Panc1 (cell line): ENCODE measurements around the gene CCDC112. TPM values are rescaled to one million over a fixed set of nuclear protein-coding genes. Genes with fewer than 3 reads are reported as not detected.
A peak's percentile ranks its signal among the peaks of the same experiment; 100 is the strongest.

Experiments
- ATAC-seq: fragments of 200-7000 bp; cut with Tn5 transposase; 2 replicates; pipeline ENCODE4 v1.9.1; 2020; ENCODE audit warnings: mild to moderate bottlenecking, moderate library complexity
- BruUV-seq: library from RNA; stranded (reverse); fragments of 400-500 nt; replicated peaks from 2 replicates; lab custom pipeline; 2021; lab: Mats Ljungman, UMichigan
- CTCF ChIA-PET: fragments of 300-600 bp; sonication (Branson Sonifier 250); formaldehyde crosslinking; loops from one replicate; lab custom pipeline; 2022; ENCODE audit warnings: antibody characterized with exemption; lab: Charles Lee
- POLR2A ChIA-PET: fragments of 300-600 bp; sonication (Branson Sonifier 250); formaldehyde crosslinking; loops from one replicate; lab custom pipeline; 2022; ENCODE audit warnings: antibody characterized with exemption; lab: Charles Lee
- DNase-seq: peaks from one replicate; pipeline ENCODE4 v3.0.0-alpha.2; 2010; ENCODE audit warnings: low read depth, low spot score
- H3K27ac ChIP-seq: 2 replicates; pipeline ENCODE4 v1.5.1; 2011; ENCODE audit warnings: mild to moderate bottlenecking, low read length, inconsistent platforms
- H3K27me3 ChIP-seq: fragments of 200-500 bp; sonication (Bioruptor generic); 2 replicates; pipeline ENCODE4 v1.6.0; 2014; ENCODE audit warnings: low read length, inconsistent platforms; ENCODE audit not compliant: control insufficient read depth, insufficient read depth
- H3K36me3 ChIP-seq: fragments of 200-500 bp; sonication (Bioruptor generic); 2 replicates; pipeline ENCODE4 v1.5.1; 2014; ENCODE audit warnings: inconsistent platforms, mild to moderate bottlenecking, low read length, moderate library complexity; ENCODE audit not compliant: control insufficient read depth, insufficient read depth
- H3K4me1 ChIP-seq: 2 replicates; pipeline ENCODE4 v1.5.1; 2011; ENCODE audit warnings: inconsistent platforms, mild to moderate bottlenecking, low read length, moderate library complexity; ENCODE audit not compliant: control insufficient read depth, insufficient read depth
- H3K4me3 ChIP-seq, 2 experiments: 2 replicates each; pipeline ENCODE4 v1.5.1; 2011 to 2012; ENCODE audit warnings: low read depth in 2 of 2, low read length in 2 of 2, mild to moderate bottlenecking in 2 of 2, inconsistent platforms in 1 of 2, moderate library complexity in 1 of 2
- H3K9me3 ChIP-seq: fragments of 200-500 bp; sonication (Bioruptor generic); 2 replicates; pipeline ENCODE4 v1.5.1; 2014; ENCODE audit warnings: low read depth, mild to moderate bottlenecking, inconsistent platforms, low read length, moderate library complexity; ENCODE audit not compliant: control insufficient read depth, insufficient read depth
- POLR2AphosphoS5 ChIP-seq: IDR thresholded peaks from 2 replicates; pipeline ENCODE4 v1.6.1; 2012; ENCODE audit warnings: mild to moderate bottlenecking, low read depth, low read length, moderate library complexity
- SIN3A ChIP-seq: IDR thresholded peaks from 2 replicates; pipeline ENCODE4 v1.6.1; 2012; ENCODE audit warnings: low read depth, mild to moderate bottlenecking, low read length, moderate library complexity, borderline replicate concordance; ENCODE audit not compliant: insufficient read depth
- TCF7L2 ChIP-seq: IDR thresholded peaks from 2 replicates; pipeline ENCODE4 v1.6.1; 2011; ENCODE audit warnings: mild to moderate bottlenecking, low read depth, low read length, inconsistent platforms
- in situ Hi-C: cut with HindIII; loops from 2 replicates; pipeline ENCODE4 v1.10.0; 2016; ENCODE audit warnings: low sequenced_read_pairs, low pct_unique_long_range_greater_than_20kb
- intact Hi-C: fragments of 100-400 bp; cut with micrococcal nuclease; formaldehyde crosslinking; loops from one replicate; pipeline ENCODE4 v1.10.0; 2022; ENCODE audit not compliant: unreplicated experiment
- total RNA-seq: library from RNA; stranded (reverse); gene quantifications from one replicate; pipeline ENCODE4 v1.2.1, GENCODE V29; 2021; ENCODE audit not compliant: unreplicated experiment
- TF ChIP-seq, protein P1 (sequence below): fragments of 450-650 bp; IDR thresholded peaks from 2 replicates; pipeline ENCODE4 v1.5.1; 2017; ENCODE audit warnings: mild to moderate bottlenecking
- TF ChIP-seq, protein P2 (sequence below), 2 experiments: IDR thresholded peaks; 2 replicates each; pipeline ENCODE4 v1.6.1; 2011 to 2012; ENCODE audit warnings: low read depth in 2 of 2, control low read depth in 1 of 2, low read length in 1 of 2, mild to moderate bottlenecking in 1 of 2, moderate library complexity in 1 of 2; ENCODE audit not compliant: insufficient read depth in 1 of 2

Gene CCDC112
- total RNA-seq, 1 experiment from 2014 or later: 5.6 TPM

DNA sequence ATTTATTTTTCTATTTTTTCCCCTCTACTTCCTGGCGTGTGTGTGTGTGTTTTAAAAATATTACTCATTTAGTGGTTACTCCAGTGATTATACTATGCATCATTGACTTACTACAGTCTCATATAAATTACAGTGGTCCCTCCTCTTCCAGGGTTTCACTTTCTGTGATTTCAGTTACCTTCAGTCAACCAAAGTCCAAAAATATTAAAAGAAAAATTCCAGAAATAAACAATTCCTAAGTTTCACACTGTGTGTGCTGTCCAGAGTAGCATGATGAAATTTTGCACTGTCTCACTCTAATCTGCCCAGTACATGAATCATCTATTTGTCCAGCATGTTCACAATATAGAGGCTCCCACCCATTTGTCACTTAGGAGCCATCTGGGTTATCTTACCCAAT, 47.4 kb upstream of the CCDC112 start:
- Histone ChIP-seq H3K4me1 (no peaks in the 10 kb centered on the region), H3K9me3 (no peaks in the 10 kb centered on the region), H3K27ac (no peak overlapping the region), H3K4me3 (no peak overlapping the region), H3K36me3 (no peaks in the 10 kb centered on the region), H3K27me3 (0 out of 2 replicates have a peak, but pooled peaks cover 2% of the 10 kb centered on the region)
- POLR2A ChIA-PET: no interaction called here
- BruUV-seq: no TSS peak
- intact Hi-C loops (no loop called here), in situ Hi-C loops (no loop called here)
- TF ChIP-seq, protein P1, sequence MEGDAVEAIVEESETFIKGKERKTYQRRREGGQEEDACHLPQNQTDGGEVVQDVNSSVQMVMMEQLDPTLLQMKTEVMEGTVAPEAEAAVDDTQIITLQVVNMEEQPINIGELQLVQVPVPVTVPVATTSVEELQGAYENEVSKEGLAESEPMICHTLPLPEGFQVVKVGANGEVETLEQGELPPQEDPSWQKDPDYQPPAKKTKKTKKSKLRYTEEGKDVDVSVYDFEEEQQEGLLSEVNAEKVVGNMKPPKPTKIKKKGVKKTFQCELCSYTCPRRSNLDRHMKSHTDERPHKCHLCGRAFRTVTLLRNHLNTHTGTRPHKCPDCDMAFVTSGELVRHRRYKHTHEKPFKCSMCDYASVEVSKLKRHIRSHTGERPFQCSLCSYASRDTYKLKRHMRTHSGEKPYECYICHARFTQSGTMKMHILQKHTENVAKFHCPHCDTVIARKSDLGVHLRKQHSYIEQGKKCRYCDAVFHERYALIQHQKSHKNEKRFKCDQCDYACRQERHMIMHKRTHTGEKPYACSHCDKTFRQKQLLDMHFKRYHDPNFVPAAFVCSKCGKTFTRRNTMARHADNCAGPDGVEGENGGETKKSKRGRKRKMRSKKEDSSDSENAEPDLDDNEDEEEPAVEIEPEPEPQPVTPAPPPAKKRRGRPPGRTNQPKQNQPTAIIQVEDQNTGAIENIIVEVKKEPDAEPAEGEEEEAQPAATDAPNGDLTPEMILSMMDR: no peak
- TF ChIP-seq, protein P2, sequence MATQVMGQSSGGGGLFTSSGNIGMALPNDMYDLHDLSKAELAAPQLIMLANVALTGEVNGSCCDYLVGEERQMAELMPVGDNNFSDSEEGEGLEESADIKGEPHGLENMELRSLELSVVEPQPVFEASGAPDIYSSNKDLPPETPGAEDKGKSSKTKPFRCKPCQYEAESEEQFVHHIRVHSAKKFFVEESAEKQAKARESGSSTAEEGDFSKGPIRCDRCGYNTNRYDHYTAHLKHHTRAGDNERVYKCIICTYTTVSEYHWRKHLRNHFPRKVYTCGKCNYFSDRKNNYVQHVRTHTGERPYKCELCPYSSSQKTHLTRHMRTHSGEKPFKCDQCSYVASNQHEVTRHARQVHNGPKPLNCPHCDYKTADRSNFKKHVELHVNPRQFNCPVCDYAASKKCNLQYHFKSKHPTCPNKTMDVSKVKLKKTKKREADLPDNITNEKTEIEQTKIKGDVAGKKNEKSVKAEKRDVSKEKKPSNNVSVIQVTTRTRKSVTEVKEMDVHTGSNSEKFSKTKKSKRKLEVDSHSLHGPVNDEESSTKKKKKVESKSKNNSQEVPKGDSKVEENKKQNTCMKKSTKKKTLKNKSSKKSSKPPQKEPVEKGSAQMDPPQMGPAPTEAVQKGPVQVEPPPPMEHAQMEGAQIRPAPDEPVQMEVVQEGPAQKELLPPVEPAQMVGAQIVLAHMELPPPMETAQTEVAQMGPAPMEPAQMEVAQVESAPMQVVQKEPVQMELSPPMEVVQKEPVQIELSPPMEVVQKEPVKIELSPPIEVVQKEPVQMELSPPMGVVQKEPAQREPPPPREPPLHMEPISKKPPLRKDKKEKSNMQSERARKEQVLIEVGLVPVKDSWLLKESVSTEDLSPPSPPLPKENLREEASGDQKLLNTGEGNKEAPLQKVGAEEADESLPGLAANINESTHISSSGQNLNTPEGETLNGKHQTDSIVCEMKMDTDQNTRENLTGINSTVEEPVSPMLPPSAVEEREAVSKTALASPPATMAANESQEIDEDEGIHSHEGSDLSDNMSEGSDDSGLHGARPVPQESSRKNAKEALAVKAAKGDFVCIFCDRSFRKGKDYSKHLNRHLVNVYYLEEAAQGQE (IDR thresholded peaks at IDR 0.05; ENCODE audit: insufficient read depth in 1 of 2, low read depth in 2 of 2, low read length in 1 of 2): no peak
- TF ChIP-seq POLR2AphosphoS5: no peak
- no peak for TF ChIP-seq SIN3A
- no peak for TF ChIP-seq TCF7L2
- DNase-seq (peak; percentile 54), ATAC-seq (no peak)
- CTCF ChIA-PET: no interaction called here

DNA sequence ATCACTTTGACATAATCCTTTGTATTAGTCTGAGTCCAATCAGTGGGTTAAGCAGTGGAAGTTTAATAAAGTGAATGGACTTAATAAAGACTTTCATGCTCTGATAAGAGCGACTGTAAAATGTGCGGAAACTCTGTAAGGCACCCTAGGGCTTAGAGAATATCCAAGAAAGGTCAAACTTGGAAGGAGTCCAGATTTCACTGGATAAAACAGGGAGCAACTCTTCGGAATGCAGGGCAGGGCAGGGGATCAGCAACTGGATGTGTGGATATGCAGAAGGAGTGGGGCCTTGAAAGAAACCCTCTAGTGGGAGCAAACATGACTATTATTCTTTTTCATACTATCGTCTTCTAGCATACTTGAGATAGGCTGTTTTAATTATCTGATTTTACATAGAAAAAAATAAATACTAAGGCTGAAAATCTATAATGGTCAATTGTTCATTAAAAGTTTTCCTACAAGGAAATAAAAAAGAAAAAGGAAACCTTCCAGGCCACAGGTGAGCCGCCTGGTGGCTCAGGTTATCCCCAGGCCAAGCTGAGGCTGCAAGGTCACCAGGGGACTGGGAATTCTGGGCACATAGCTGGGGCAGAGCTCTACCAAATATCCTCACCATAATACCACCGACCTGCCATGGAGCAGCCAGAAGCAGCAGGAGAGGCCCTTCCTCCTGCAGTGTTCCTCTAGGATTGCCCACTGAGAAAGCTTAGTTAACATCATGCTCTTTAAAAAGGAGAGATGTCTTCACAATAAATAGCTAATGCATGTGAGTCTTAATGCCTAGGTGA, 46.3 kb upstream of the CCDC112 start:
- intact Hi-C loops (no loop called here), in situ Hi-C loops (no loop called here)
- Histone ChIP-seq H3K27me3 (0 out of 2 replicates have a peak, but pooled peaks cover 4% of the 10 kb centered on the region), H3K4me1 (no peaks in the 10 kb centered on the region), H3K4me3 (no peak overlapping the region), H3K27ac (no peak overlapping the region), H3K9me3 (no peaks in the 10 kb centered on the region), H3K36me3 (no peaks in the 10 kb centered on the region)
- no peak for DNase-seq
- ChIA-PET CTCF (no interaction called here), POLR2A (interaction anchor here (0.6 kb wide), 1 partner anchor 21 kb away, joined by 3 read pairs; no protein-coding TSS in a partner anchor)
- no peak for ATAC-seq
- no TSS peak for BruUV-seq
- TF ChIP-seq POLR2AphosphoS5: no peak
- TF ChIP-seq, protein P1: no peak
- TF ChIP-seq, protein P2 (IDR thresholded peaks at IDR 0.05; ENCODE audit: insufficient read depth in 1 of 2, low read depth in 2 of 2, low read length in 1 of 2): no peak
- no peak for TF ChIP-seq SIN3A
- no peak for TF ChIP-seq TCF7L2
